Stimulated activated CD8-positive, alpha-beta memory T cell treated with anti-CD3 and anti-CD28 coated beads, Interleukin-7, amount 100 ng/mL, for 24 hours (primary cell): ENCODE results near the gene PELI2.

Source experiments
- DNase-seq: peaks from one replicate; pipeline ENCODE4 v3.0.0-alpha.2; 2020; ENCODE audit warnings: low read depth

PELI2 gene

DNA sequence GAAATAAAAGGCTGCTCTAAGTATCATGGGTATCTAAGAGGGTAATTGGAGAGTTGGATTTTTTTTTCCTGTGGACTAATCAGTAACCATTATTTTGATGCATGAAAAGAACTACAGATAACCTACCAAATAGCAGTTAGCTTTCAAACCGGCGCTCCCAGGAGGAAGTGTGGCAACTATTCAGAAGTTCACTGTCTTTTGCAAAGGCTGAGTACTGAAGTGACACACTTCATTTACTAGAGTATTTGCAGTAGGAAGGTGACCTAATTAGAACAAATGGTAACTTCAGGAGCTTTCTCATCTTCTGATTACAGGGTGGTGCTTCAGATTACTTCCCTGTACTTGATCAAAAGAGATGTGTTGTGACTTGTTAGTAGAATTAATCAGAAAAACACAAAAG lies 87.7 kb downstream of the PELI2 start:
- DNase-seq: no peak

DNA sequence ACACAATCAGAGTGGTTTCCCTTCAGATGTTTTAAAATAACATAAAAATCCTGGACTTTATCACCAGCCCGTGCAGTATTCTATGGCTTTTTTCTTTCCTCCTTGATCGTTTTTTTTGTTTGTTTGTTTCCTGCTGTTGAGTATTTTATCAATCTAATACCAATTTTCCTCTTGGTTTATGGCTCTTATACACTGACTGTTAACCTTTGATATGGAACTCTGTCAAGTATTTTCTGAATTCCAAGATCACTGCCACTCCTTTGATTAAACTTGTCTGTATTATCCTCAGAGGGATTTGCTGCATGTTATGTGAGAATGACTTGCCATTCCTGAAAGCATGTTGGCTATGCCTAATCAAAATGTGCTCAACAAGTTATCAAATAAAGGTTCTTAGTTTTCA lies 88.4 kb downstream of the PELI2 start:
- DNase-seq: no peak

DNA sequence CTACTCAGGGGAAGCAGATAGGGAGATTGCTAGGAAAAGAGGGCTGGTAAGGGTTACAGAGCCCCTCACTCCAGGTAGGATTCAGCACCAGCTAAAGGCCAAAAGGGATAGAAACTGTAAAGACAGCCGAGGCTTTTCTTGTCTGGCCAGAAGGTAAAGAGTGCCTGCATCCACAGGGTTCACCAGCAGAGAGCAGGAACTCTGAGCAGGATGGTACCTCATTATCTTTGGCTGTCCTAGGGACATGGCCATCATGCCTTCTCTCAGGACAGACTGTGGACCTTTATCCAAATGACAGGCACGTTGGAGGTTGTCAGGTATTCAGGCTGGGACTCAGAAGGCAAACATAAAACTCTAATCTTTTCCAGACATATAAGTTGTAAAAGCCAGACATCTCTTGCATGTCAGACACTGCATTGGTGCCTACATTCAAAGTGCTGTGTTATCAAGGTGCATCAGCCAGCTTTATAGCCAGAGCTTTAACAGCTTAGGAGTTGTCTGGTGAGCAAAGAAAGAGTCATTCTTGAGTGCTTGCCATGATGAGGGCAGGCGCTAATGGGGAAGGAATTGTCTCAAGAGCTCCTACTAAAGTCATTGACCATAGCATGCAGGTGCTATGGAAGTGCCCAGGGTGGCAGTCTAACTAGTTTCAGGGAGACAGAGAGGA lies 89.5 kb downstream of the PELI2 start:
- DNase-seq: no peak

DNA sequence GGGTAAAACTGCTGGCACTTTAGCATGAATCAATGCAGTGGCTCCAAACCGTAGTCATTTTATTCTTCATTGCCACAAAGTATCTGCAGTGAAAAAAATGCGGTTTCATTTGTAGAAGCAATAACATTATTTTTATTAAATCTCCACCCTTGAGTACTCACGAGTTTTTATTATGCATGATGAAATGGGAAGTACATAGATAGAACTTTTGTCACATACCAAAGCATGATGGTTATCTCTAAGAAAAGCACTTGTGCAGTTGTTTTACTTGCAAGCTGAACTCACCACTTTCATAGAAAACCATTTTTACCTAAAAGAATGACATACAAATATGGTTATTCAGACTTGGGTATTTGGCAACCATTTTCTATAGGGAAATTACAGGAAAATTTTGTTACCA lies 90.3 kb downstream of the PELI2 start:
- DNase-seq: no peak

DNA sequence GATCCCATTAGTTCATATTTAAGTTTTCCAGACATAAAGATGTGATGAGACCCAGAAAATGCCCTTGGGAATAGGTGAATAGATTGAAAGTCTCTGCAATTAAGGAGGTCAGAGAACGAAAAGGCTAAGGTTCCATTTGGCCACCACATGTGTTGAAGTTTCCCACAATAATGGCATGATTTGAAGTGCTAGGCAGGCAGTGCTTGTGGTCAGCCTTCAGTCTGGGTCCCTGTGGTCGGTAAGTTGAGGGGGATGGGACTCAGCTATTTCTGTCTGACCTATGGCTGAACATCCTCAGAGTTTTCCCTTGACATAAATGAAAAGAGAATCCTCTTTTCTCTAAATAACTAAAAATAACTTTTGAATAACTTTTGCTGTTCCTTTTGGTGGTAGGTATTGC lies 92.4 kb downstream of the PELI2 start:
- no peak for DNase-seq

DNA sequence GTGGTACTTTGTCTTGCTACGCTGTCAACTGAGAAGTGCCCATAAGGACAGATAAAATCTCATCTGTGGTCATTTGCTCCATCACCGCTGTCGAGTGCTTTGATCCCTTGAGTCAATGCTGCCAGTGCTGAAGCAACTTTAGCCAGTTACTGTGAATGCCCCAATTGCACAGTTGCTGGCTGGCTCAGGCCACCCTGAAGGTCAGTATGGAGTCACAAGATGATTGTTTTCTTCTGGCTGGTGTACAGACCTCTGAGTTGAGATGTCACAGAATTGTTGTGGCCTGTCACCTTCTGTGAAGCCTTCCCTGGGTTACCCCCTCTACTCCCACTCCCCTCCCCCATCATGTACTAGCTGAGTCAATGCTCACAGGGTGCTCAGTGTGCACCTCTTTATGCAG lies 92.9 kb downstream of the PELI2 start:
- no peak for DNase-seq

DNA sequence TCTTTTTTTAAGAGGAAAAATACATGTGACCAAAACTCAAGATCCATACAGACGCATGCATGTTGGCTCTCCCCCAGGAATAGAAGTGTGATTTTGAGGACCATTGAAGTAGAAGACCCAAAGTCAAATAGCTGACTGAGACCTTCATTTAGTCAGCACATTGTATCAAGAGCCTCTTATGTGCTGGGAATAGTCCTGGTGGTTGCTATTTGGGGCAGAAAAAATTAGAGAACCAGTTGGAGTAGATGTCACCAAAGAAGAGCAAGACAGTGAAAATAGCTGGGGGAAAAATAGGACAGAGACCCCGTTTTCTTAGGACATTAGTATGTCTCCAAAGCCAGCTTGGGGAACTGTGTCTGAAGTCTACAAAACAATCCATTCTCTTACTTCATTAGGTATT lies 93.6 kb downstream of the PELI2 start:
- DNase-seq: no peak

DNA sequence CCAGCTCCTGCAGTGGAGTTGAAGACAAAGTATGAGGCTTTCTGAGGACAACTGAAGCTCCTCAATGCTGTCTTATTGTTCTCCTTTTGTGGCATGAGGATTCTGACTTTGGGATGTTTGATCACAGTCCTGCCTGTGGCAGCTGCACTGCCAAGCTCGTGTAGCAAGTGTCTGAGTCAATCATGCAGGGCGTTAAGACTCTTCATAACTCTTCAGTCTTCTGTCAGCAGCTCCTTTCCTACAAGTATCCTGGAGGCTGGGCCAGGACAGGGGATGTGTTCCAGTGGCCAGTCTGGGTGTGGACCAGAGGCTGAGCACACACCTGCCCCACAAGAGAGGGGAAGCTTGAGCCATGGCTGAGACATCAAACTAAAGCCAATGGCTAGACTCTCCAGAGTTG lies 94.3 kb downstream of the PELI2 start:
- no peak for DNase-seq

DNA sequence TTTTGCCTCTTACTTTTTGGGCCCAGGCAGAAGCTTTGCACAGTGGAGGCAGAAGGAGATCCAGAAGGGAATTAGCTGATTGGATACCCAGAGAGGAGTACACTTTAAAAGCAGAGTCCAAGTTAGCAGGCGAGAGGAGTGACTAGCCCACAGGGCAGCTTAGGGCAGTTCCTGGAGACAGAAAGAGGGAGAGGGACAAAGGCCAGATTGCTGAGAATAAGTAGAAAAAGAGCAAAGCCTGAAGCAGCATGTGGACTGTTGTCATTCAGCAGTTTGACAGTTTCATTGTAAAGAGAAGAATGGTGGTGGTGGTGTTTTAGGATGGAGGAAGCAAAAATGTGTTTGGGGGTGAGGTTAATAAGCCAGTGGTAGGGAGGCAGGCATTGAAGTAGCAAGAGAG lies 95.1 kb downstream of the PELI2 start:
- DNase-seq: no peak

DNA sequence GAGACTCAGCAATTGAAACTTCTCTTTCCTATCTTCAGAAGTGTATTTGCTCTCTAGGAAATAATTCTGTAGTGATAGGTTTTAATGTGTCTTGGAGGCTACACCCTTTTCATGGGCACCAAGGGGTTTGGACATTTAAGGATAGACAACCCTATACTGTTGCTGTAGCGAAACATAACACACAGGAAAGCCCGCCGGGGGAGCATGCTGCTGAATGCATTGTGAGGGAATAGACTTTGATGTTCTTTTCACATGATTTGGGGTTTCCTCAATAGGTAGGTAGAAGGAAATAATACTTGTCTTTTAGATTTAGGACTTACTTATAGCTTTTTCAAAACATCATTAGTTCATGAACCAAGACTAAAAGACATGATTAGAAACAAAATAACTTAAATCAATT lies 97.0 kb downstream of the PELI2 start:
- DNase-seq: no peak

DNA sequence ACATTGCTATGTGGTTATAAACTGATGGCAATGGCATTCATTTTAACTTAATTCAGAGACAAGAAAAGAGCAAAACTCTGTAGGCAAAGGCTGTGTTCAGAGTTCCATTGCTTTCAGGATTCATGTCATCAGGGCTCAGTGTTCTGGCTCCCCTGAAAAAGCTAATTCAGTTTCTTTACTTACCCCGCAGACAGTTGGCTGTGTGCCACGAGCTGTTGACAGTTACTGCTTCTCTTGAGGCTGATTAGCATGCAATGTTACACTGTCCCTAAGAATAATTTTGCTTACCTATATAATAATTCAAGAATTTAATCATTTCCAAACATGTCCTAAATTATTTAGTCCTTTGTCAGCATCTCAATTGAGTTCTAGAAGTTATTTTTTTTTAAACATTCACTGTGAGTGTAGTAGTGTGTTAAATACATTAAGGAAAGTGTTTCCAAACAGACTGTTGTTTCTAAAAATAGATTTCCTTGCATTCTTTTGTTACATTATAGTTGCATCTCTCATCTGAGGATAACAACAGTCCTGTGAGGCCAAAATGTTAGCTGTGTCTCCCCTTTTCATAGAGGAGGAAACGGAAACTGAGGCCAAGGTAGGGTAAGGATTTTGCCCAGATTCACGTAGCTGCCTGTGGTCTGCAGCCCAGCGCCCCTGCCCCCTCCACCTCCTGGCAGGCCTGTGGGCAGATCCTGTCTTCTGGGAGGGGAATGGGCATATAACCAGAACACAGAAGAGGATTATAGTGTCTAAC lies 98.6 kb downstream of the PELI2 start:
- DNase-seq: no peak

DNA sequence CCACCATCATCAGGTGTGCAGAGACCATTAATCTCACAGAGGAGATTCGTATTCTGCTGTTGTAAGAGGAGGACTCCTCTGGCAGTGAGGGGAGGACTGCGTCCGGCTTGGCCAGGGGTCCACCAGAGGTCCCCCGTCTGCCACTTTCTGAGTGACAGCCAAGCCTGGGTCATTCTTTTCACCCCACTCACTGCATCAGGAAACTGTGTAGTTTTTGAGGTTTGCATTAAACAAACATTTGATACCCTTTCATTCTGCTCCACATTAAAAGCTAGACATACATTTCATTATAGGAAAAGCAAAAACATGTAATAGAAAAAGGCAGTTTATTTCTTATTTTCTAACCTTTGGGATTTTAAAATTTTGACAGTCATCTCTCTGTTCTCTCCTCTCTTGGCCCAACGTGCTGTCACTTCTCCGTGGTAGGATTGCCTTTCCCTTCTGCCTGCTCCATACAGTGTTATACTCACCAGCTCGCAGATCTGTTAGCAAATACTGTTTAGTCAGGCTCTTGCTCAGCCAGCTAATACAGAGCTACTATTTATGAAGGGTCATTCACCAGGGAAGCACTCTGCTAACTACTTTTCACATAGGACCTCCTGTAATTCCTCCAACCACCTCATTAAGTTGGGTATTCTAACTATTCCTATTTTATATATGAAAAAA lies 99.3 kb downstream of the PELI2 start:
- DNase-seq: no peak

DNA sequence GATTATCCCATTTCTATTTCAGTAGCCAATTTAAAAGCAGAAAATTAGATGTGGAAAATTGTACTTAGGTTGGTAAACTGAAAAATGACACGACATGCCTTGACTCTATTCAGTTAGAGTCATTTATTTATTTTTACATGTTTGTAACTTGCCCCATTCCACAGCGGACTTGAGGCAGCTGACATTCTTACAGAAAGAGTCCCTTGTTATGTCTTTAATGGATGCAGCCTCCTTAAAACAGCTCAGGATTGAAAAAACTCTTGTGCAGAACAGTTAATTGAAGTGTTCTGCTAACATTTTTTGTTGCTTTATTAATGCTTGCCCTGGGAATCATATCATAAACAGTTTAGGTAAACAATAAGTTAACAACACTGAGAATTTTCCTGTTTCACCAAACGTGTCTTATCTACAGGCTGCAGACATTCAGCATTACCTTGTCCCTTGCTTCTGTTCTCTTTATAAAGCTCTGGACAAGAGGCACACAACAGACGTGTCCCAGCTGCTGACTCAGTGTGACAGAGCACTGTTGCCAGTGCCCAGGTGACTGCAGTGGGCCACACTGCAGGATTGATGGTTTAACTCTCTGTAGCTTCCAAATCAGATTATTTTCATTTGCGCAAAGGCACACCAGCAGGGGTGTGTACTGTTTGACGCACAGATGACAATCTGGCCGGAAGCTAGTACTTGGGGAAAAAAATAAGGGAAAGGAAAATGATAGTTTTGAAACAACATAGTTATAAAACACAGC lies 101.6 kb downstream of the PELI2 start:
- no peak for DNase-seq

DNA sequence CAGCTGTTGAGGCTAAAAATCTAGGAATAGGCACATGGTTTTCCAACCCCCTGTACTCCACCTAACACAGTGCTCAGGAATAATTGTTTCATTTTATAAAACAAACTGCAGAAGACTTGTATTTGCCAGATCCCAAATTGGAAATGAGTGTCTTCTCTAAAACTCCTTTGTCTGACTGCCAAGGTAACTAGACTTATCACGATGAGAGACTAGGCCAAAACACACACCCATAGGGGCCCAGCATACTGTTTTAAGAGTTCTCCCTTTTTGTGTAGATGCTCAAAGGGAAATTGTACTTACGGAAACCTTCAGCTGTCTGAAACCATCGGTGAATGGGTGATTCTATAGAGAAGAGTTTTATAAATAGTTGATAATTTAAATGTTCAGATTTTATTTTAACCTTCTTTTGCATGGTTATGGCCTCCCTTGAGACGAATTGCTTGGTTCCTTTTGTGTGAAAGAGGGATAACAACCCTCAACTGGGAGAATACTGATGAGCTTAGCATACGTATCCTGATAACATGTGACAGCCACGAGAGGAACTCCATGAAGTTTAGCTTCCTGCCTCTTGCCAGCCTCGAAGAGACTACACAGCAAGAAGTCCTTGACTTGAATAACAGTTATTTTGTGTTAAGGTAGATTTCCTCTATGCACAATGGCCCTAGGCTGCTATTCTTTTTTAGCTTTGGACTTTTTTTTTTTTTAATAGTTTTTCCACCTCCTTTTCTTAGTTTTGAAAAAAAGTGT lies 103.3 kb downstream of the PELI2 start:
- DNase-seq: no peak

DNA sequence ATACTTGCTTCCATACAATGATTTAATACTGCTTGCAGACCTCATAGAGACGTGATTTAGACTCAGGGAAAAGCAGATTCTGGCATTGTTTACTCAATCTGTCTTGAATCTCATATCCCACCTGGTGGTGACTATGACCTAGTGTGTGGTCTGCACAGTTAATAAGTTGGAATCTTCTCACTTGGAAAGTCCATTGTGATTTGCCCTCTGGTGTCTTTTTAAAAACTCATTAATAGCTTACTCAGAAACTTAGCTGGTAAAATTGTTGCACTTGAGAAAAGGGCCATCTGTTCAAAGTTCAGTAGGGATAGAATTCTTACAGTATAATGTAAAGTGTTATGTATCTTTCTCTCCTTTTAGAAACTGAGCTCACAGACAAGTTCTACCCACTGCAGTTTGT lies 106.0 kb downstream of the PELI2 start:
- no peak for DNase-seq

DNA sequence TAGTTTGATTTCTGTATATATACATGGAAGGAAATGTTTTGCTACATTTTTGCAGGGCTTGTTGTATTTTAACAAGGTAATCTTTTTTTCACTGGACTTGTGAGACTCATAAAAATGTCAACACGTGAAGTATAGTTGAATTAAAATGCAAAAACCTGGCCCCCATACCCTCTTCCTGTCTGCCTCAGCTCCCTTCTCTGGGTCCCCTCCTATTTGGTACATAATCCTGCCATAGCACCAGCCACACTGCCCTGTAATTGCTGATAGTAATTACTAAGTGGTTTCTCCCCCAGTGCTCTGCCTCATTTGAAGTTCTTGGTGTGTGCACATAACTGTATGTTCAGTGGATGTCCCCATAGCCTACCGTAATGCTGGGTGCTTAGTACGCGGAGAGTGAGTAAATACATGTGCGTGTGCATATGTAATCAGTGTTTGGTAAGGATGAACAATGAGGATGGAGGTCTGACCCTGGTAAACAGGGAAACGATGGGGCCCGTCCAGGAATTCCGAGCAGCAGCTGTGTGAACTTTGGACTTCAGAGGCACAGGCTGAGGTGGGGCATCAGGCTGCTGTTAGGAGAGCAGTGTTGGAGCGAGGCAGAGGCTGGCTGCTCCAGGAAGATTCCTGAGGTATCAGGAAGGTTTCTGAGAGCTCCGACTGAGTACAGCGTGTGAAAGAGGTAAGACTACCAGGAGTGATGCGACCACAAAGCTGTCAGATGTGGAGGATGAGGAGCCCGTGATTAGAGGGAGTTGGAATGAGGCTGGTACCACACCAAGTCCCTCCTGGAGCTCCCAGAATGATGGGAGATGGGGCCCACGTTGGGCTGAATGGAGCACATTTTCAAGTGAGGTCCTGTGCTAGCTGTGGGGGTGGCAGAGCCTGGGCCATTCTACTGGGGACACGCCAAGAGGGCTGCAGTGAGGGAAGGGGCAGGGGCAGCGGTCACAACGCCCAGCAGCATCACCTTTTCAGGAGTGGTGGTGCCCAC lies 106.8 kb downstream of the PELI2 start:
- no peak for DNase-seq

DNA sequence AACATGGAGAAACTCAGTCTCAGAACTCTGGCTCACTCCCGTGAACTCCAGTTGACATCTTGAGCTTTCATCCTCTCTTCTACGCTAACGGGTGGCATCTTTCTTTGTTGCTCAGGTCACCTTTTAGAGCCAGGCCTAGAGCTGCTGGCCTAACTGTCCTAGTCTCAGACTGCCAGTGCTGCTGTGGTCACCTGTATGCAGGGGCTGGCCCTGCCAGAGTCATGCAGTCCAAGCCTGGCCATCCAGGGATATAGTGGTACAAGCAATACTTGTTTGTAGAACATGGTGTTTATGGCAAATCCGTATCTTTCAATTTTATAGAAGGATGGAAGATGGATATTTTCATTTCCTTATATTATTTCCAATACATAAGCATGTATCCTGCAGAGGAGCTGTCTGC lies 117.2 kb downstream of the PELI2 start:
- DNase-seq: no peak

DNA sequence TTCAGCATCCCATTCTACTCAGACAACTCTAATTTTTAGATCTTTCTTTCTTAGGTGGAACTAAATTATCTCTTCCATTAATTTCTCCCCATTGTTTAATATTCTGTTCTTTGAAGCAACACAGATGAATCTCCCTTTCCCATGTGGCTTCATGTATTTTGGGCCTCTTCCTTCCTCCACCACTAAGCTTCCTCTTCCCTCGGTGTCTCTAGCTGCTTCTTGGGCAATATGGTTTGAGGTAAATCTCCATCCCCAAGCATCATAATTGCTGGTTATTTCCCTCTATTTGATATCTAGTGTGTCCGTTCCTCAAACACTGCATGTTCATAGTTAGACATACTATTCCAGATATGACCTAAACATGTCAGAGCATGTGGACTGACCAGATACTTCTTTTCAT lies 119.2 kb downstream of the PELI2 start:
- DNase-seq: no peak

DNA sequence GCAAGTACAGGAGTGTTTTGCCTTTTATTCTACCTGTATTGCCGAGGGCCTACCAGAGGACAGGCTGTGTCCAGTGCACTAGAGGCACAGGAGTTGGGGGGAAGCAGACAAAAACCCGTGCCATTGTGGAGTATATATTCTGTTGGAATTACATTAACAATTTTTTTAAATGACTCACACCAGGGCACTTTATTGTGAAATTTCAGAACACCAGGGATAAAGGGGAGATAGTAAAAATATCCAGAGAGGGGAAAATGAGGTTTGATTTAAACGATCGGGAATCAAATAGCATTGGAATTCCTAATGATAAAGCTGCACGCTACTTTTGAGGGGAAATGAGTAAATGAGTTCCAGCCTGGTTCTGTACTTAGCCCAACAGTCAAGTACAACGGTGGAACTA lies 123.2 kb downstream of the PELI2 start:
- DNase-seq: no peak

DNA sequence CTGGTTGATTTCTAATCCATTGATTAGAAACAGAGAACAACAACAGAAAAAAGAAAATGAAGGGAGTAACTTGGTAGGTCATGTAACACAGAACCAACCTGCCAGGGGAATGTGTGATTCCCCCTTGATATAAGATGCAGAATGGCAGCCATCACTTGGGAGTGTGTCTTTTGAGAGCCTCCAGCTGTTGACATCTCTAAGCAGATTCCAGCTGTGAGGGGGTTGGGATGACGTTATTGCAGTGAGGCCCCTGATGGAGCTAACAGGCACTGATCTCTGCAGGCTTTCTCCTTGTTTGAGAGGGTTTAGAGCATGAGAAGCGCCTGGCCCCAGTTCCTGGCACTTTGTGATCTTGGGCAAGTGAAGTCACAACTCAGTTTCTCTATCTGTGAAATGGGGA lies 124.9 kb downstream of the PELI2 start:
- no peak for DNase-seq
